ENCODE results near the gene MAPK14.
"Not testable (repeated sequence)": the region's sequence is repeated elsewhere in the genome, so short reads cannot be mapped to it uniquely, and the experiment has no call there.

The MAPK14 gene

GRCh38 chr6:36070252-36070651, 42.6 kb downstream of the MAPK14 start:
- DNase-seq = no peak

DNA sequence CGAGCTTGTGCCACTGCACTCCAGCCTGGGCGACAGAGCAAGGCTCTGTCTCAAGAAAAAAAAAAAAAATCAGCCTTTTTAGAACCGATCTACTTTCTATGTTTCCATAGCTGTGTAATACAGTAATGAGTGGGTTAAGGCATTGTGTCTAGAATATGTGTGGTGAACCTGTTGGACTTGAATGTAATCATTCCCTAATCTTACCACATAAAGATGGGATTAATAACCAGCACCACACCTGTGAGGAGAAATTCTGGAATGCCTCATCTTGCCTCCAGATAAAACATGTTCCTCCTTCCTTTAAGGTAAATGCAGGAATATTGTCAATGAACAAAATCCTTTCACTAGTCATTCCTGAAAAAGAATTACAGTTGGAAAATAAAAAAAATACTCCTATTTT, 43.7 kb downstream of the MAPK14 start:
- DNase-seq = no peak

DNA sequence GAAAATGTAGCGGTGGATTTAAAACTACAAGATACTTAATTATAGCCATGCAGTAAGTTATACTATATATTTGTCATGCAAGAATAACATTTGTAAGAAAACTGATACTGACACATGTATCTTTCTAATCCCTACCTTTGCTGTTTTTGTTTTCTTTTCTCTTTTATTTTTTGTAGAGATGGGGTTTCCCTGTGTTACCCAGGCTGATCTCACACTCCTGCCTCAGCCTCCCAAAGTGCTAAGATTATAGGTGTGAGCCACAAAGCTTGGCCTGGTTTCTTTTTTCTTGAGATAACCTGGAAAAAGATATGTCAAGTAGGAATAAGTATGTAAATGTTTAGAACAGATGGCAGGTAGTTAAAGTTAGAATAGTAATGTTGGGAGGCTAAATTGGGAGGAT, 44.1 kb downstream of the MAPK14 start:
- DNase-seq = no peak

- no peak for DNase-seq
Observed at GRCh38 chr6:36072681-36073080, 45.1 kb downstream of the MAPK14 start.

GRCh38 chr6:36073587-36073986, 46.0 kb downstream of the MAPK14 start:
- no peak for DNase-seq

DNA sequence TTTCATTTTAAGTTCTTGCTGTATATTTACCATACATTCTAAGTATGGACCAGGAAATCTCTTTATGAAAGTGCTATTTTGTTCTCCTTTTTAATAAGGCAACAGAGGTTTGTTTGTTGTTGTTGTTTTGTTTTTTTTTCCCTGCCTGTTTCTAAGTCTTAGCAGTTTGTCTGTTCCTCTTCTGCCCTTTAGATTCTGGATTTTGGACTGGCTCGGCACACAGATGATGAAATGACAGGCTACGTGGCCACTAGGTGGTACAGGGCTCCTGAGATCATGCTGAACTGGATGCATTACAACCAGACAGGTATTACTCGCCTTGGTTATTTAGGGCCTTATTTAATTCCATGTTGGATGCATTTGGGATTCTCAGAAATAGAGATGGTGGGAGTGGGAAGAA, 48.0 kb downstream of the MAPK14 start:
- DNase-seq = no peak

GRCh38 chr6:36076178-36077063, 48.8 kb downstream of the MAPK14 start:
- DNase-seq = no peak

DNA sequence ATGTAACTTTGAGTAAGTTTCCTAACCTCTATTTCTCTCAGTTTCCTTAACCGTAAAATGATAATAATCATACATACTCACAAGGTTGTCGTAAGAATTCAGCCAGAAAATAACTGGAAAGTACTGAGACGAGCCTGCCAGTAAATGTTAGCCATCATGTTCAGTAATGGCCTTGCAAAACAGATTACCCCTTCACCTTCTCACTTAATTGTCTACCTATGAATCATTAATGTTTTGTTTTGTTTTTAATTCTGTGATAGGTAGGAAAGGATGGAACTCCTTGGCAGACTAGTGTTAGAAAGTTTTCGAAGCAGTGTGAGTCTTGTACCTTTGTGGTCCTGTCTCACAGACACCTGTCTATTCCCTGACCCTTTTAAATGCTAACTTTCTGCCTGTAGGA, 50.6 kb downstream of the MAPK14 start:
- DNase-seq = no peak

DNA sequence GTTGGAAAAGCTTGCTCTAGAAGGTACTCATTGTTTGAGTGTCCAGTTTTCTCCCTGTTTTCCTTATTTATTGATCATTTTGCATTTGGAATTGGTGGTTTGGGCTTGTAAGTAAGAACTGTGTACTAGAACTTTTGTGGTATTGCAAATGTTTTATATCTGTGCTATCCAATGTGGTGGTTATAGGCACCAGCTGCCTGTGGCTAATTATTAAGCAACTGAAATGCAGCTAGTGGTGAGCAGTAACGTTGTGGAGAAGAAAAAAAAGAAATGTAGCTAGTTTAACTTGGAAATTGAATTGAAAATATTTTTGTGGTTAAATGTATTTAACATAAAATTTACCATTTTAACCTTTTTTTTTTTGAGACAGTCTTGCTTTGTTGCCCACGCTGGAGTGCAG, 52.0 kb downstream of the MAPK14 start:
- DNase-seq = no peak

DNA sequence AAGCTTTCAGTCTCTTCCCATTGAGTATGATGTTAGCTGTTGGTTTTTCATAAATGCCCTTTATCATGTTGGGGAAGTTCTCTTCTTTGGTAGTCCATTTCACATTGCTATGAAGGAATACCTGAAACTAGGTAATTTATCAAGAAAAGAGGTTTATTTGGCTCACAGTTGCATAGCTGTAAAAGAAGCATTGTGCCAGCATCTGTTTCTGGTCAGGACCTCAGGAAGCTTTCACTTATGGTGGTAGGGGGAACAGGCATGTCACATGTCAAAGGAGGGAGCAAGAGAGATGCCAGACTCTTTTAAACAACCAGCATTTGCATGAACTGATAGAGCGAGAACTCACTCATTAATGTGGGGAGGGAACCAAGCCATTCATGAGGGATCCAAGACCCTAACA, 54.7 kb downstream of the MAPK14 start:
- DNase-seq = no peak

DNA sequence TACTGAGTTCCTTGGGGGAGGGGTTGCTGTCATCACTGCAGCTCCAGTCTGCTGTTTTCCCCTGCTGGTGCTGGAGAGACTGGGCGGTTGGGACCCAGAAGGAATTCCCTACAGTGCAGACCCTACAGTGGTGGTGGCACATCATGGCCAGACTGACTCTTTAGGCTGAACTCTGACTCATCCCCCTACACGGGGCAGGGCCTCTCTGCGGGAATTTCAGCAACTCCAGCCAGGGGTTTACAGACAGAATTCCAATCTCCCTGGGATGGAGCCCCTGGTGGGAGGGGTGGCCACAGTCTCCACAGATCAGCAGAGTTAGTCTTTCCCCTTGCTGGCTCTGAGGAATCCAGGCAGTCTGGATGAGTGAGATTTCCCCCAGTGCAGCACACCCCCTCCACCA, 55.8 kb downstream of the MAPK14 start:
- DNase-seq = no peak

- not testable (repeated sequence) for DNase-seq
Observed at GRCh38 chr6:36088204-36088603, 60.6 kb downstream of the MAPK14 start.

DNA sequence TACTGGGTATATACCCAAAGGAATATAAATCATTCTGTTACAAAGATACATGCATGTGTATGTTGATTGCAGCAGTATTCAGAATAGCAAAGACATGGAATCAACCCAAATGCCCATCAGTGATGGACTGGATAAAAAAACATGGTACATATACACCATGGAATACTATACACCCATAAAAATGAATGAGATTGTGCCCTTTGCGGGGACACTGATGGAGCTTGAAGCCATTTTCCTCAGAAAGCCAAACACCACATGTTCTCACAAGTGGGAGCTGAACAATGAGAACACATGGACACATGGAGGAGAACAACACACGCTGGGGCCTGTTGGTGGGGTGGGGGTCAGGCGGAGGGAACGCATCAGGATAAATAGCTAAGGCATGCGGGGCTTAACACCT, 61.4 kb downstream of the MAPK14 start:
- no peak for DNase-seq

- no peak for DNase-seq
Observed at GRCh38 chr6:36094238-36094637, 66.6 kb downstream of the MAPK14 start.

GRCh38 chr6:36094753-36095496, 67.3 kb downstream of the MAPK14 start:
- DNase-seq = peak; percentile 69

DNA sequence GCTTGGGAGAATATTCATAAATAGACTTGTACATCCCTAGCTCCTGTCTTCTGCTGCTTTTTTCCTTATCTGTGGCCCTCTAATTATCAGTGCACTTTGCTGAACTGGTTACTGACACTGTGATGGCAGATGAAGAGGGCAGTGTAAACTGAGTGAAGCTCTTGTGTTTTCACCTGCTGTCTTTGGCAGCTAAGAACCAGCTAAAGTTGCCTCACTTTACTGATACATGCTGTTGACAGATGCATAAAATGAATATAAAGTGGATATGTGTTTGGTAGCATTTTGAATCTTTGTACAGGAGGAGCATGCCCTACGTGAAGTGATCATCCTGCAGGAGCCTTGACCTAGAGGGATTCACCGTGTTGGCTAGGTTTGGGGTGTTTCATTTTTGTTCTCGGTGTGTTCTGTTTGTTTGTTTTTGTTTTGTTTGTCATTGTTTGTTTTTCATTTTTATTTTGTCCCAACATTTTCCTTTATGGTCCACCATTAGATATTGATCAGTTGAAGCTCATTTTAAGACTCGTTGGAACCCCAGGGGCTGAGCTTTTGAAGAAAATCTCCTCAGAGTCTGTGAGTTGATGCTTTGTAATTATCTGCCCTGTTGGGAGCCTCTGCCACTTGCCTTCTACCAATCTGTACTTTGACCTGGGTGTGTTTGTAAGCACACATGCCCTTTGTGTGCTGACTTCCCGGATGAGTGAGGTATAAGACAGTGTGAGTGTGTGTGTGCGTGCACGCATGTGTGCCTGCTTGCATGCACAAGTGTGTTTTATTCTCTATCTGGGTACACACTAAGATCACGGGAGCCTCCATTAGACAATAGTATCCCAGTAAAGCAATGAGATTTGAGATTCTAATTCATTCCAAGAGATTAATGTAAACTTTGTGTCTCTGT, 68.1 kb downstream of the MAPK14 start:
- DNase-seq = no peak

- DNase-seq = no peak
Observed at GRCh38 chr6:36098253-36098919, 70.8 kb downstream of the MAPK14 start.

DNA sequence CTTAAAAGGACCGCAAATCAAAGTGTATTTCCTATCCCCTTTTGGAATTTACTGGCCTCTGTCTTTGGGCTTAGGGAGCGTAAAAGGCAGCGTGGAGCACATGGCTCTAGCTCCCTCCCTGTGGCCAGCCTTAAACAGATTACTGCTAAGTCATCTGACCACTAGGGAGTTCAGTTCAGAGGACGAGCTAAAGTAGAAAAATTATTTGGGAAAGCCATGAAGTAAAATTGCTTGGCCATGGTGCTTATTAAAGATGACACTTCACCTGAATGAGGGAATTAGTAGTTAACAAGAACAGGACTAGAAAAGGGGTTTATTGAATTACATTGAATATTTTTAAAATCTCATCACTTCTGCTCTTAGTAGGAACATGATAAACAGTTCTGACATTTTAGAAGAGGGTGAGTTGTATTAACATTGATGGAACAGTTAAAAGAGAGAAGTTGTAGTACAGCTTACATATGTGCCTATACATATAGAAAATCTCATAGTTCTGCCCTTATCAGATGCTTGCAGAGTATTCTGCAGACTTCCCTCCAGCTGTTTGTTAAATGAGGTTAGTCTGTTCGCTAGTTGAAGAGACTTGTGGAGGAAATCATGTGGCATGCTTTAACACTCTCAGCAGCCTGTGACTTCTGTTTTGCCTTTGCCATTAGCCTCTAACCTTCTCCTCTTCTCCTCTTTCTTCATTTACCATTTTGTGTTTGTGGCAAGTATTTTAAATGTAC, 71.5 kb downstream of the MAPK14 start:
- DNase-seq = no peak

DNA sequence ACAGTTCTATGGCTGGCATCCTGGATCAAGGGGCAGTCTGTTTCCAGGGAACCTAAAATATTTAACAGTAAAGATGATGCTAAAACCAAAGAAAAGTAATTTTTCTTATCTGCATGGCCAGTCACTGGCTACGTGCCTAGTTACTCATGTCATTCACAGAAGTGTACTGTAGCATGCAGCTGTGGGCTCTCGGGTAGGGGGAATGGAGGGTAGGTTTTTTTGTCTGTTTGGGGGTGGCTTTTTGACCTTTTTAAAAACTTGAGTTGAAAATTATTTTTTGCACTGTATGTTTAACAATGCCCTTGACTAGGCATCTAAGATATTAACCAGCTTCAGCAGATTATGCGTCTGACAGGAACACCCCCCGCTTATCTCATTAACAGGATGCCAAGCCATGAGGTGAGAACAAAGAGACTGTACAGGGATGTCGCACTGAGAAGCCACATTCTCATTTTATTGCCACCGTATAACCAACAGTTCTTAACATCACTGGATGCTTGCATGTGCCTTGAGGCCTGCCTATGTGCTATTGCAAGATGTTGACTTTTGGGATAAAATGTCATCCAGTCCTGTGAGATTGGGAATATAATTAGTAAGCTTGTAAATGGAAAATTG, 72.4 kb downstream of the MAPK14 start:
- DNase-seq = no peak

- DNase-seq = no peak
Observed at GRCh38 chr6:36101691-36102090, 74.1 kb downstream of the MAPK14 start.

DNA sequence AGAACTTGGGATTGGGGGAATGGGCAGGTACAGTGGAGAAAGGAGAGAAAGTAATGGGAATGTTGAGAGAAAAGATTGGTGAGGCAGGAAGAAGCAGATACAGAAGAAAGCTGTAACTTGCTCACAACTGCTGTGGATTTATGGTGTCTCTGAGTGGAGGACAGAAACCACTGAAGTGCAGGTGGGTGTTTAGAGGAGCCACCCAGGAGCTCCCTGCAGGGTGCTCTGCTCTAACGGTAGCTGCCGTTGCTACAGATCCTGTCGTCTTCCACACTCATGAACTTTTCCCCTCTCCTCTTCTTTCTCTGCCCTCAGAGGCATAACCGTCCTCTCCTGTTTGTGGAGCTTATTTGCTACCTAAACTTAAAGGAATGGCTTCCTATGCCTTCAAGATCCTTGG, 75.2 kb downstream of the MAPK14 start:
- DNase-seq = no peak

DNA sequence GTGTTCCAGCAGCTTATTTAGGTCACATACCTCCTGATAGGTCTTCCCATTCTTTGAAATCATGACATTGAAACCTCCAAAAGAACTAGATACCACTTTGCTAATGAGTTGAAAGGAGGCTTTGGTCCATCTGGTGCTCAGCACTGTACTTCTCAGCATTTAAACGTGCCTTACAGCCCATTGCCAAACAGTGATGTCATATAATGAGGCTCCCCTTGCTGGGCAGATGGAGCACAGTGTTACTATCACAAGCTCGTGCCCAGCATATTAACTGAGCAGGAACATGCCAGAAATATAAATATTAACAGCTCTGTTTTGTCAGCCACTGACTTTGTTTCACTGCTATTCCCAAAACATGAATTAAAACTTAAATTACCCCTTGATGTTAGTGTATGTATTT, 77.2 kb downstream of the MAPK14 start:
- no peak for DNase-seq

Measured in NCI-H1105 (cell line).